Raji (cell line): ENCODE data around the gene UNC13D.

Experiments
- POLR2A ChIP-seq: IDR thresholded peaks from 2 replicates; pipeline ENCODE4 v1.6.1; 2011; ENCODE audit warnings: low read depth, low read length, control low read depth; ENCODE audit not compliant: insufficient read depth

Gene UNC13D

DNA sequence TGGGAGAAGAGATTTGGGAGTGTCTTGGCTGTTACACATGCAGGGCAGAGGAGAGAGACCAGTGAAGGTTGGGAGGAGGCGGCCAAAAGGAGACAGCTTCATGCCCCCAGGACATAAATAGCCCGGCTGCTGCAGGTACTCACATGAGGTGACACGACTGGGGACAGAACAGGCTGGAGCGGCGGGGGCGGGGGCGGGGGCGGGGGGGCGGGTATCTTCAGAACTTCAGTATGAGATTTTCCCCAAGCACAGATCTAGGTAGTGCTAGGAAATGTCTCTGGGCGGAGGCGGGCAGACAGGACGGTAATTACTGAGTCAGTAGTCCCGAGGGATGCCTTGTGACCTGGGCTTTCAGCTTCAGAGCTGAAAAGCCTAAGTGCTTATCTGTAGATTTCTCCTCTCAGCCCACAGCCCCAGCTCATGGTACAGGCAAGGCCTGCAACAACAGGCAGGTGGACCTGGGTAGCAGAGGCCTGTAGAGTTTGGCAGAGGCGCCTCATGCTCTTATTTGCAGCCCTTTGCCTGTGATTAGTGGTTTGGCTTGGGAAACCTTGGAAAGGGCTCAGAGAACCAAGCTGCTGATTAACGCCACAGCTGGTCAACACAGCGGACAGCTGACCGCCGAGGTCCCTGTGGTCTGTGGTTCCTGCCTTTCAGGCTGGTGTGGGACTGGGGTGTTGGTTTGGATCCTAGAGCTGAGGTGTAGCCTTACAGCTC lies 35.1 kb downstream of the UNC13D start:
- TF ChIP-seq POLR2A: no peak

DNA sequence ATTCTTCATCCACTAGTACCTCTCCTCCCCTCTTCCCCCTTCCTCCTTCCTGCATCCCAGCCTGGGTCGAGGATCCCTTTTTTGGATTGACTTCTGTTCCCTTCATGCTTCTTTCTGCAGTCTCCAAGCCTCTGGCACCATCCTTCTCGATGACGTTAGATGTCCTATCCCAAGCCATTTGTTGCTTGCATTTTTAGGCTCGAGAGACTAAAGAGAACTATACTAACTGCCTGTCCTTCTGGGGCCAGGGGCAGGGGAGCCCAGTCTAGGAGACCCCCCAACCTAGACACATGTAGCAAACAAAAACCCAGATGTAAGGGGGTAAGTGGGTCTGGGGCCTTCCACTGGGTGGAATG lies 35.7 kb downstream of the UNC13D start:
- TF ChIP-seq POLR2A: no peak

DNA sequence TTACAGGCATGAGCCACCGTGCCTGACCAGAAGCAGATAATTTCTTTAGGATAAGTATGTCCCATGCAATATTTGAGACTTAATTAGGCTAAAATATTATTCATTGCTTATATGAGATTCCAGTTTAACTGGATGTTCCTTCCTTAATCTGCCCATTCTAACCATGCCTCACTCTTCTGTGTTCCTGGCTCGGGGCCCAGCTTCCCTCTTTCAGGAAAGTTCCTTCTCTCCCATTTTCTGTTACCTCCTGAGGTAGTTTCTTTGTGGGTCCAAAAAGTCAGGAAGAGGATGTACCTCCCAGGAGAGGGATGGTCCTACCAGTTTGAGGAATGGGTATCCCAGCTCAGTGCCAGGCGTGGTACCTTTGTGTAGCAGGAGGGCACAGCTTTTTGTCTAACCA lies 36.3 kb downstream of the UNC13D start:
- no peak for TF ChIP-seq POLR2A

DNA sequence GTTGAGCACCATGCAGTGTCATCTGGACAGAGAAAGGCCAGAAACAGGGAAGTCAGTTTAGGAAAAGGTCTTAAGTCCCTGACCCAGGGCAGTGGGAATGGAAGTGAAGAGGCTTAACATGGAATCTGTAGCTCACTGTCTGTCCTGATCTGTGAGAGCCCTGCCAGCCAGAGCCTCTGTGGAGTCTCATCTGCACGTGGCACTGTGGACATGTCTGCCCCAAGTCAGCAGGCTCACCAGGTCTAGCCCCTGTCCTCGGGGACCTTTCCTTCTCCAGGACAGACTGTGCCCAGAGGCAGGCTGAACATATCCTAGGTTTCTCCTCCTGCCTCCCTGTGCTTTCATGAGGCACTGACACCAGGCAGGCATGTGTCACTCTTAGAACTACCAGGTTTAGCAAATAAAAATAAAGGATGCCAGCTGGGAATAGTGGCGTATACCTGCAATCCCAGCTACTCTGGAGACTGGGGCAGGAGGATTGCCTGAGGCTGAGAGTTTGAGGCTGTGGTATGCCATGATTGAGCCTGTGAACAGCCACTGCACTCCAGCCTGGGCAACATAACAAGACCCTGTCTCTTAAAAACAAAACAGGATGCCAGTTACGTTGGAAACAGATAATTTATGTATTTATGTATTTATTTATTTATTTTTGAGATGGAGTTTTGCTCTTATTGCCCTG lies 37.2 kb downstream of the UNC13D start:
- TF ChIP-seq POLR2A: no peak

DNA sequence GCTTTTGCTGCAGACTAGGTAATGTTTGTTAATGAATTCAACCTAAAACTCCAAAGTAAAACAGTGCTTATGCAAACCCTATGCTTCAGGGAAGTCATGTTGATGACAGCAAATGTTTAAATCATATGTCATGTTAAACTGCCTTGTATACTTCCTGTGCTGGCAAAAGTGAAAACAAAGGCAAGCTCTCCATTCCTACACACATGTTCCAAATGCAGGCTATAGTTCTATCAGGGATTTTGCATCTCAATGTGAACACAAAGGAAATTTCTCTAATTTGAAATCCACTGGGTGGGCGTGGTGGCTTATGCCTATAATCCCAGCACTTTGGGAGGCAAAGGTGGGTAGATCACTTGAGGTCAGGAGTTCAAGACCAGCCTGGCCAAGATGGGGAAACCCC lies 40.3 kb downstream of the UNC13D start:
- no peak for TF ChIP-seq POLR2A

- TF ChIP-seq POLR2A: no peak
Observed at GRCh38 chr17:75799402-75799801, 44.8 kb downstream of the UNC13D start.

DNA sequence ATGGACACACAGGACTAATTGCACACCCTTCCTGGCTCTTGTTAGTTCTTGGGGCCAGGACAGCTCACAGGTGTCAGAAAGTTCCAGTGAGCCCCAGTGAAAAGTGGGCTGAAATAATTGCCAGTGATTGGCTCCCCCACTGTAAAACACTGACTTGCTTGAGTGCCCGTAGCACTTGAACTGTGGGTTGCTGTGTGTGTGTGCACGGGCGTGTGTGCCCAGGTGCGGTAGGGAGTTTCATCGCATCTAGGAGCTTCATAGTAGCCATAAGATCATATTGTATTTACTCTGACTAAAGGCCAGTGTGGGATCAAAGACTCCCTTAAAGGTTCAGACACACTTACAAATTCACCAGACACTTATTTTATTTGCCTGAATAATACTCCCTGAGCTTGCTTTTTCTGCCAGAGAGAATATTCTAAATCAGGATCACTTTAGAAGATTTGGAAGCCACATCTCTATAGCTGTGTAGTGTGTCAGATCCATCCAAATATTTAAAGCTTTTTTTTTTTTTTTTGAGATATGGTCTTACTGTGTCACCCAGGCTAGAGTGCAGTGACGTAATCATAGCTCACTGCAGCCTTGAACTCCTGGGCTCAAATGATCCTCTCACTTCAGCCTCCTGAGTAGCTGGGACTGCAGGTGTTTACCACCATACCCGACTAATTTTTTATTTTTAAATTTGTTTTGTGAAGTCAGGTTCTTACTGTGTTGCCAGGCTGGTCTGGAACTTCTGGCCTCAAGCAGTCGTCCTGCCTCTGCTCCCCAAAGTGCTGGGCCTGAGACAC lies 48.2 kb downstream of the UNC13D start:
- no peak for TF ChIP-seq POLR2A

- TF ChIP-seq POLR2A: no peak
Observed at GRCh38 chr17:75793460-75793859, 50.7 kb downstream of the UNC13D start.

DNA sequence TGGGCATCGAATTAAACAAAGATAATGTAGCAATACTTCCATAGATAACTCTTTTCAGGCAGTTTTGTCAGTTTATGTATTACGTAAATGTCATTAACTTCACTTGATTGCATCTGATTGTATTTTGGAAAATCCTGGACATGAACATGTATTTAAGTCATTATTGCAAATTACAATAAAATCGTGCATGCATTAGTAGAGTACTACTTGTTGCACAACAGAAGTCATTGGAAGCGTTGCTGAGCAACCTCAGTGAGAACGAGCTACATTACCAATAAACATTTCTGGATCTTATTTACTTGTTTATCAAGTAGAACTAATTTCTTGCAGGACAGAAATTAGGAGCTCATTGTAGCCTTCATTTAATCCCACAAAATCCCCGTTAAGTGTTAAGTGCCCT lies 53.0 kb downstream of the UNC13D start:
- TF ChIP-seq POLR2A: no peak

DNA sequence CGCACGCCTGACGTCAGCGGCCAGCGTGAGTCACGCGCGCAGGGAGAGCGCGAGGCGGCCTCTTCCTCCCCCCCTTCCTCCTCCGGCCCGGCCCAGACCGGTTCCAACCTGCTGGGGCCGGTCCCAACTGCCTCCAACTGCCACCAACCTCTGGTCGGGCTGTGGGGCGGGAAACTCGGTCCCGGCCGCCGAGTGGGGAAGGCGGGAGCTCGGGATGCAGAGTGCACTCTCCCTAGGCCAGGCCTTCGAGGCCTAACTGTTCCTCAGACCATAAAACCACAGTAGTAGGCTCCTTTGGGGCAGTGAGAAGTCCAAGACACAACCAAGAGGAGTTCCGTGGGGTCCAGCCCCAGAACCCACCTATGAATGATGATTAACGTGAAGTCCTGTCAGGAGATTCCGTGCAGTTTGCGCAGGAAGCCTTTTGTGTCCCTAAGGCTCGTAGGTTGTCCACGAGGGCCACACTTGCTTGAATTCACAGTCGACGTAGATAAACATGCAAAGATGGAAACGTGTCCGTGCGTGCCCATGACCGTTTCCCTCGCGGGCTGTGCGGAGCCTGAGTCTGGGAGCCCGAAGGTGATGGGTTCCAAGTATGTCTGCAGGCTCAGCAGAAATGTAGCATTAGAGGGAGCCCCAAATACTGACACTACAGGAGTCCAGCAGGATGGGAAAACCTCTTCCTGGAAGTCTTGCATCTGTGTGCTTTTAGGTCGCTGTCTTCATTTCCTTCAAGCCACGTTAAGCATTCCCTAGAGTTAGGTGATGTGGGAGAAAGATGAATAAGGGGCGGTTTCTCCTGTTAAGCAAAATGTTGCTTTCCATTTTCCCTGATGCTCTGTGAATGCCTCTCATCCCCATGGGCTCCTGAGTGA lies 59.0 kb downstream of the UNC13D start:
- TF ChIP-seq POLR2A: peak; percentile 70

GRCh38 chr17:75784473-75785015 lies 59.7 kb downstream of the UNC13D start, which contains the start of gene UNK:
UNK (plus strand) TSS chr17:75784806; CDS start chr17:75784881, 75 bp downstream.
- no peak; the same call in 1 of the 2 replicates for TF ChIP-seq POLR2A

DNA sequence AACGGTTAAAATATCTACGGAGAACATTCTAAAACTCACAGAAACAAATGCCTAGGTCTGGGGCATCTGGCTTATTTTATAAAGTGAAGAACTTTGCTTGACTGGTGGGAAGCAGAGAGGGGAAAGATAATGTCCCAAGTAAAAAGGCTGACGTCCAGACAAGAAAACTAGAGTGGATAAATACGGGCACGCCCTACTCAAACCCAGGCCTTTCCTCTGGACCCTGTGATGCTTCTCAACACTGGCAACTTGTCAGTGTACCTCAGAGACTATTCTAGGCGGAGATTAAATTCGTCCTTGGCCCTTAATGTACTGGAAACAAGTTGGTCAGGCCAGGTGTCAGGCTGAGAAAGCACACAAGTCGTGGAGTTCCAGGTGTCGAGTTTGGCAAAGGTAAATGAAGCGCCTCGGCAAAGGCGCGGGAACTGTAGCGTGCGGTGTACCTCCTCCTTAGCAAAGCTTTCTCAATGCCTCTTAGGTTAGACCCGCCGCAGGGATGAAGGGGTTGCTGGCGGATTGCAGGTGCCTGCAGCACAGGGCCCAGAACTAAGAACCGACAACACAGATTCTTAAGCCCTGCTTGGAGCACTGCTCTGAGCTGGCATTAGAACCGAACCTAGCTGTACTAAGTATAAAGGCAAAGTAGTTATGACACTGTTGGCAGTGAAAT lies 60.3 kb downstream of the UNC13D start:
- no peak for TF ChIP-seq POLR2A

- TF ChIP-seq POLR2A: peak; percentile 53
Observed at GRCh38 chr17:75783069-75783783, 61.0 kb downstream of the UNC13D start.
